Spleen (tissue), 7 donors: Measurements from ENCODE around the gene ST13.

Experiments
- CTCF ChIP-seq, 11 experiments: fragments of 200-600 bp in 7 of 11; fragments of 450-650 bp in 4 of 11; sonication (generic) in 4 of 11; IDR thresholded peaks in 8 of 11; conservative IDR thresholded peaks in 3 of 11; 1 replicate in 7 of 11; 2 replicates in 4 of 11; pipeline versions ENCODE4 v1.4.0 to v1.8.0; 2016 to 2021; ENCODE audit warnings: antibody characterized with exemption in 11 of 11, inconsistent platforms in 4 of 11, mild to moderate bottlenecking in 1 of 11
- POLR2A ChIP-seq, 3 donors: fragments of 450-650 bp; IDR thresholded peaks; one replicate each; pipeline ENCODE4 v1.5.1; 2017; ENCODE audit warnings: antibody characterized with exemption in 3 of 3, mild to moderate bottlenecking in 1 of 3
- donor health status: DM: no; HTN: no; CAD: no; lungs with moderate emphysema.
- donor health status: DM: no; HTN: no; CAD: no.
- donor health status: DM: no; HTN: no; CAD: no.

DNA sequence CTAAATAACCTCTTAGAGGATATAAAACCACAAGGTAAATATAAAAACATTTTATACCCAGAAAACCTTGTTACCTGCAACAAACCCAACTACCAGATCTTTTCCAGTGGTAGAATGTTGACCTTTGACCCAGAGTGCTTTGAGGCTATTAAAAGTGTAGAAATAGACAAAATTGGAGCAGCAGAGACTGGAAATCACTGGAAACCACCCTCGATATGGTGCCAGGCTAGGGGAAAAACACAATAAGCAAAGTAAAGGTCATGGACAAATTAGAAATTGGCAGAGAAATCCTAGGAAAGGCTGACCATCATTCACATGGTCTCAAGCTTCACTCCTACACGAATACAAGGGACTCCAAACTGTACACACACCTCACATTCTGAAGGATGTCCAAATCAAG is 64.0 kb downstream of the ST13 start:
- TF ChIP-seq POLR2A (IDR thresholded peaks at IDR 0.05) (no peak), CTCF (IDR thresholded peaks at IDR 0.05 in 8 of 11, conservative IDR thresholded peaks at IDR 0.05 in 3 of 11) (no peak)
